GM19025 (cell line): ENCODE data around the gene CCDC92.
"Not testable (repeated sequence)": the region's sequence is repeated elsewhere in the genome, so short reads cannot be mapped to it uniquely, and the experiment has no call there.

Experiments used
- ATAC-seq: cut with Tn5 transposase; IDR thresholded peaks from one replicate; pipeline ENCODE4 v1.9.1; 2021; ENCODE audit warnings: mild to moderate bottlenecking, low read depth, moderate library complexity; ENCODE audit not compliant: unreplicated experiment

The CCDC92 gene

GRCh38 chr12:123912415-123913380, 59.9 kb downstream of the CCDC92 start:
- ATAC-seq = no peak

GRCh38 chr12:123911672-123912409, 60.8 kb downstream of the CCDC92 start:
- ATAC-seq = not testable (repeated sequence)

GRCh38 chr12:123910761-123911193, 61.9 kb downstream of the CCDC92 start:
- ATAC-seq = no peak

GRCh38 chr12:123910057-123910456, 62.6 kb downstream of the CCDC92 start:
- ATAC-seq = no peak

GRCh38 chr12:123908884-123909725, 63.5 kb downstream of the CCDC92 start:
- no peak for ATAC-seq

GRCh38 chr12:123907726-123908476, 64.7 kb downstream of the CCDC92 start:
- ATAC-seq = no peak

GRCh38 chr12:123906711-123907420, 65.8 kb downstream of the CCDC92 start:
- no peak for ATAC-seq

GRCh38 chr12:123905319-123905925, 67.2 kb downstream of the CCDC92 start:
- ATAC-seq = no peak

- ATAC-seq = no peak
These were observed 69.1 kb downstream of the CCDC92 start for GRCh38 chr12:123903301-123904065.

GRCh38 chr12:123902821-123903220, 69.8 kb downstream of the CCDC92 start:
- no peak for ATAC-seq

- no peak for ATAC-seq
These were observed 71.7 kb downstream of the CCDC92 start for GRCh38 chr12:123900871-123901376.

GRCh38 chr12:123899368-123899767, 73.3 kb downstream of the CCDC92 start:
- no peak for ATAC-seq

- ATAC-seq = no peak
These were observed 74.0 kb downstream of the CCDC92 start for GRCh38 chr12:123898673-123899072.

GRCh38 chr12:123897221-123897620, 75.4 kb downstream of the CCDC92 start:
- no peak for ATAC-seq

GRCh38 chr12:123896767-123897166, 75.9 kb downstream of the CCDC92 start:
- no peak for ATAC-seq

GRCh38 chr12:123895451-123895850, 77.2 kb downstream of the CCDC92 start:
- no peak for ATAC-seq

- no peak for ATAC-seq
These were observed 77.7 kb downstream of the CCDC92 start for GRCh38 chr12:123894823-123895345.

GRCh38 chr12:123893276-123893675, 79.4 kb downstream of the CCDC92 start:
- ATAC-seq = no peak
